Stimulated activated CD4-positive, alpha-beta T cell treated with anti-CD3 and anti-CD28 coated beads, Interleukin-12 subunit alpha, Interleukin-12 subunit beta, amount 100 ng/mL, for 24 hours (primary cell): Measurements from ENCODE around the gene KCNJ15.

Source experiments
- DNase-seq, 2 experiments: peaks; one replicate each; pipeline ENCODE4 v3.0.0-alpha.2; 2020; ENCODE audit warnings: low read depth in 2 of 2

KCNJ15 gene

DNA sequence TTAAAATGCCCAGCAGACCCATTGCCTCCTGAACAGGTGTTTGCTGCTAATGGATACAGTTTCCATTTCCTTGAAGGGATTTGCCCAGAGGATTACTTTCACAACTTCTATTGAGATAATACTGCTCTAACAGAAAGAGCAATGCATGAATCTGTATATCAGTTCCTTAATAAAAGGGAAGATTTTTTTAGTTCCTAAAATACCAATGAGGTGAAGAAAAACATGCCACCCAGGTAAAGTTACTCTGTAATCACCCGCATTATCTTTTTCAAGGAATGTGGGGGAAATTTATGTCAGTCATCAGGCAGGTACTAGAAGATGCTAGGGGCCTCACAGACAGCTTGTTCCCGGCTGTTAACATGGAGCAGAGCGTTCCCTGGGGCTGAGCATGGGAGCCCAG lies 41.1 kb downstream of the KCNJ15 start:
- DNase-seq = no peak

DNA sequence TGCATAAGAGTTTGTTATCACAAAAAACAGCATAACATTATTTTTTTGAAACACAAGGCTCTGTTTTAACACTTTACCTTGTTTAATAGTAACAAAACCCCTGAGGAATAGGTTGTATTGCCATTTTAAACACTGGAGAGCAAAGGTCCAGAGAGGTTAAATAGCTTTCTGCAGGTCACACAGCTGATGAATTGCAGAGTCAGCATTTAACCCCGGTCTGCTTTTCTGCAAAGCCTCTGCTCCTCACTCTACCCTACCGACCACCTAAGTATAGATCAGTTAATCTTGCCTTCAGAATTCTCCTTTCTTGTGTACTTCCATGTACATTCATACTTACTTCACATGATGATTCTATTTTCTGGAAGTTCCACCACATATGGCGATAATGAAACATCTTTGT lies 42.0 kb downstream of the KCNJ15 start:
- DNase-seq = no peak

DNA sequence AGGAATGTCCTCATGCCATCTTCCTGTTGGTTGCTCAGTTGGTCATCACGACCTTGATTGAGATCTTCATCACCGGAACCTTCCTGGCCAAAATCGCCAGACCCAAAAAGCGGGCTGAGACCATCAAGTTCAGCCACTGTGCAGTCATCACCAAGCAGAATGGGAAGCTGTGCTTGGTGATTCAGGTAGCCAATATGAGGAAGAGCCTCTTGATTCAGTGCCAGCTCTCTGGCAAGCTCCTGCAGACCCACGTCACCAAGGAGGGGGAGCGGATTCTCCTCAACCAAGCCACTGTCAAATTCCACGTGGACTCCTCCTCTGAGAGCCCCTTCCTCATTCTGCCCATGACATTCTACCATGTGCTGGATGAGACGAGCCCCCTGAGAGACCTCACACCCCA lies 42.9 kb downstream of the KCNJ15 start:
- DNase-seq = no peak

DNA sequence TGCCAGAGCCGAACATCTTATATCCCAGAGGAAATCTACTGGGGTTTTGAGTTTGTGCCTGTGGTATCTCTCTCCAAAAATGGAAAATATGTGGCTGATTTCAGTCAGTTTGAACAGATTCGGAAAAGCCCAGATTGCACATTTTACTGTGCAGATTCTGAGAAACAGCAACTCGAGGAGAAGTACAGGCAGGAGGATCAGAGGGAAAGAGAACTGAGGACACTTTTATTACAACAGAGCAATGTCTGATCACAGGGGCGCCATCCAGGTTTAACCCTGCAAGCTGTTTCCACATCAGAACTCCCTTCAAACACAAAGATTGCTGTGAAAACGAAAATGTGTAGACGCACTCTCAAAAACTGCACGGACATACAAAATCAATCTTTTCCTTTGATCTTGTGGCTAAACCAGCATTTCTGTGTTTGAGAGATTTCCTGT lies 43.4 kb downstream of the KCNJ15 start:
- DNase-seq = no peak

- DNase-seq = no peak
Observed at GRCh38 chr21:38301321-38302214, 44.8 kb downstream of the KCNJ15 start.

DNA sequence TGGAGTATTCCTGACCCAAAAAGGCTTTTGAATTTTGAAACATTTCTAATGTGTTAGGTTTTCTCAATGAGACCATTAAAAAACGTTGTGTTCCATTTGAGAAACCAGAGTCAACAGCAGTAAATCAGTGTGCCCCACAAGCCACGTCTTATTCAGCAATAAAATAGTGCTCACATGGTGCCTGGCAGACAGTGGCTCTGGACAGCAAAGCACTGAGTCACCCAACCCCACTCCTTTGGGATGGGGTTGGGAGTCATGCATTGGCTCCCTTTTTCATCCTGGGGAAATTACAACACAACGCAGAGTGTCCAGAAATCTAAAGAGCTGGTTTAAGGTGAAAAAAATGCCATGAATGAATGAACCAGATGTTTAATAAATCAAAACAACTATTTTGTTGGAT lies 46.5 kb downstream of the KCNJ15 start:
- no peak for DNase-seq

DNA sequence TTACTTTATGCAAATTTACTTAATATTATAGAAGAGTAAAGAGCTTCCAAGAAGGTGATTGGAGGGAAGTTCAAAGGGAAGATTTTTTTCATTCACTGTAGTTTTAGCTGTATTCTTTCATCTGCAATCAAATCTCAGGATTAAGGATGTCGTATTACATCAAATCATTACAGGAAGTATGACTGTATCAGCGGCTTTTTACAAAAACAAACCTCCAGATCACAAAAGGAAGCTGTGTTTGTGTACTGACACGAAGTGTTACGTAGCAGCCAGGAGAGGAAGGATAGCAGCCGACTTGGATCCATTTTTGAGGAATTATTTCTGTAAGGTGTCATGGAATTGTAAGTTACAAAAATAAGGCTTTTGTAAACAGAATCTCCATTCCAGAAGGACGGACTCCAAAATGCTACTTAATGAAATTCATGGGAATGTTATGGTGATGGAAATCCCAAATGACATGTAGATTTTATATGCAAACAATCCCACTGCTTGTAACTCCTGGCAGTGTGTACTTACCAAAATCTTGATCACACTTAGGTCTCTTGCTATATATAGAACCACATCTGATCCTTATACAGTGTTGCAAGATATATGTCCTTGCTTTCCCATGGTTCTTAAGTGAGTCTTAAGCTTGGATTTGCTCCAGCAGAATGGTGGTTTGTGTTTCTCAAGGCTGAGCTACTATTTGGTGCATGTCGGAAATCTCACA lies 49.8 kb downstream of the KCNJ15 start:
- DNase-seq = no peak

GRCh38 chr21:38307771-38308531 lies 51.2 kb downstream of the KCNJ15 start:
- DNase-seq = no peak

DNA sequence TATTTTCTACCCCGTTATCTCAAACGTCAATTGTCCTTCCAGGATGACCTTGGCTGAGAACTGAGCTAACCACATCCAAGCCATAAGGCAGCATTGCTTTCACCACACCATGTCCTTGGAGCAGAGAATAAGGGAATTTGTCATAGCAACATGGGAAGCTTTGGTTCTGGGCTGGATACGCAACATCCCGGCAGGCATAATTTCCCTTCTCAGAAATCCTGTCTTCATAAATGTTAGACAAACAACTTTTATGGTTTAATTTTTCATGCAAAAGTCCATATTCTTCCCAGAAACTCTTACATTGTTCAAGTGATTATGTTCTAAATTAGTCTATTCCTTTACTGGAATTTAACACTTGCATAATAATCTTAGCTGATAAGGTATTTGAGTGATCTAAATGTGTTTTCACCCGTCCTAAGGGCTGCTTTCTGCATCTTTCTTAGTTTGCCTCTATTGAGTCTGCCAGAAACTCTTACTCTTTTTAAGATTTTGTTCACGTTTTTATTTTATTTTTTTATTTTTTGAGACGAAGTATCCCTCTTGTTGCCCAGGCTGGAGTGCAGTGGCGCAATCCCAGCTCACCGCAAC lies 51.8 kb downstream of the KCNJ15 start:
- DNase-seq = no peak

DNA sequence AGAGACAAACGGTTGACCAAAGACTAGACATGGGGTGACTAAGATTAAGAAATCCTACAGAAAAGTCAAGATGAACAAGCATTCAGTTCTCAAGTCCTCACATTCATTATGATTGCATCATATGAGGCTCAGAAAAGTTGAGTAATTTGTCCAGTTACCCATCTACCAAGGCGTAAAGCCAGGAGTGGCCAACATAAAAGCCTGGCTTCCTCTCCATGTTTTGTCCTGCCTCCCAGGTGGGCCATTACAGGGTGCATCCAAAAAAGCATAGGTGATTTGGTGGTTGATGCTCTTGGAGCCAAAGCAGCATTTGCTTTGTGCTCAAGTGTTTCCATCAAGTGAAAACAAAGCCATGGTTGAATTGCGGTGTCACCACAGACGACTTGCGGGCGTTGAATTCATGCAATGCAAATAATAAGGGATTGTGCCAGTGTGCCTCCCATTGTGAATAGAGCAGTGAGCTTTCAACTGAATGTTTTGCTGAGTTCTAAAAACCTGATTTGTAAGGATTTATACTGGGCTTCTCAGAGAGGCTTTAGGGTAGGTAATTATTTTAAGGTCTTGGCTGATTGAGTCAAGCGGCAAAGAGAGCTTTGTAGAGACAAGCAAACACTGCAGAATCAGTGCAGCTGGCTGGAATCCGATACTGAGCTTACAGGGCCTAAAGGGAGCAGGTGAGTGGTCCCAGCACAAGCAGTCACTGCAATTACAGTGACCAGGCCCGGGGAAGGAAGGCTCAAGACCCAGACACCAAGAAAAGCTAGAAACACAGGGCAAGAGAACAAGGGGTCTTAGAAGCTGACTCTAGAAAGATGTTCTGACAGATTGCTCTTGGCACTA lies 54.1 kb downstream of the KCNJ15 start:
- no peak for DNase-seq

- DNase-seq = no peak
Observed at GRCh38 chr21:38311765-38312164, 55.0 kb downstream of the KCNJ15 start.

- no peak for DNase-seq
Observed at GRCh38 chr21:38312822-38313221, 56.0 kb downstream of the KCNJ15 start.

GRCh38 chr21:38314558-38314957 lies 57.8 kb downstream of the KCNJ15 start:
- DNase-seq = no peak

DNA sequence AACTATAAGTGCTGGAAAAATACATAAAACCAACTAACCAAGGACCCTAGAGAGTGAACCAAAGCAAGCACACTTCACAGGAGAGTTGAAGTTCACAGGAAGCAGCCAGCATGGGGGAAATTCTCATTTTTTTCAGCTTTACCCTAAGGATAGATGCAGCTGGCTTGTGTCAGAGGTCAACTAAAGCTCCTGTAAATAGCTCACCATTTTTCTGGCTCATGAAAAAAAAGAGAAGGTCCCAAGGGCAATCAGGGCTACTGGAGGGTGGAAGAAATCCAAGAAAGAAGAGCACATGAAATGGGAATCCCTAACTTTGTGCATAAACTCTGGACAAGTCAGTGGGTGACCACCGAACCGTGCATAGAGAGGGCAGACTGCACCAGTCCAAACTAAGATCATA lies 58.3 kb downstream of the KCNJ15 start:
- DNase-seq = no peak

GRCh38 chr21:38319781-38320180 lies 63.0 kb downstream of the KCNJ15 start:
- no peak for DNase-seq

DNA sequence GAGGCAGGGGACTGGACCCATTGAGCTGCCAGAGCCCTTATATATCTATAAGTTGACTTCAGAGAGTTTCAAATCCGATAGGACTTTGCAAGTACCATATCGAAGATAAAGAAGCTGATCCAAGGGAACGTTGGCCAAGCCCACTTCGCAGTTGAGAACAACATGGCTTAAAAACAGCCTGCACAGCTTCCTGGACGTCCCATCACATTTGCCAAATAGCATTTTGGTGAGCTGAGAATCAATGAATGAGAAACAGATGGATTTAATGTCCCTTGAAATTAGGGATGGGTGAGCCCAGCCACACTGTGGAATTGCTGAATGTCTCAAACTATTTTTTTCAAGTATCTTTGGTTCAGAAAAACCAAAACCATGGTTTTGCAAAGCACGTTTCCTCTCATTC lies 64.8 kb downstream of the KCNJ15 start:
- DNase-seq = no peak

GRCh38 chr21:38322311-38322950 lies 65.6 kb downstream of the KCNJ15 start:
- no peak for DNase-seq

- no peak for DNase-seq
Observed at GRCh38 chr21:38323721-38324531, 67.1 kb downstream of the KCNJ15 start.

- DNase-seq = no peak
Observed at GRCh38 chr21:38325216-38325615, 68.4 kb downstream of the KCNJ15 start.
